WI38 (cell line): Measurements from ENCODE around the gene CAB39.

ENCODE experiments used
- H3K4me3 ChIP-seq: 2 replicates; pipeline ENCODE4 v1.5.1; 2011; ENCODE audit warnings: low read depth, mild to moderate bottlenecking, control low read depth, low read length
- TF ChIP-seq, protein P1 (sequence below): IDR thresholded peaks from 2 replicates; pipeline ENCODE4 v1.5.1; 2012; ENCODE audit warnings: low read depth, mild to moderate bottlenecking, control low read depth, low read length

The CAB39 gene

DNA sequence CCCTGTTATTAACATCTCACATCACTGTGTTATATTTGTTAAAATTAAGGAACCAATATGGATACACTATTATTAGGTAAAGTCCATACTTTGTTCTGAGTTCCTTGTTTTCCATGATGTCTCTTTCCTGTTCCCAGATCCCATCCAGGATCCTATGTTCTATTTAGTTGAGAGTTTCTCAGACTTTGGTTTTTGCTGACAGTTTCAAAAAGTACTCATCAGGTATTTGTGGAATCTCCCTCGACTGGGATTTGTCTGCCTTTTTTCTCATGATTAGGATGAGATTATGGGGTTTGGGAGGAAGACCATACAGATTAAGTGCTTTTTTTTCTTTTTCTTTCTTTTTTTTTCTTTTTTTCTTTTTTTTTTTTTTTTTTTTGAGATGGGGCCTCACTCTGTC, 112.7 kb downstream of the CAB39 start:
- TF ChIP-seq, protein P1, sequence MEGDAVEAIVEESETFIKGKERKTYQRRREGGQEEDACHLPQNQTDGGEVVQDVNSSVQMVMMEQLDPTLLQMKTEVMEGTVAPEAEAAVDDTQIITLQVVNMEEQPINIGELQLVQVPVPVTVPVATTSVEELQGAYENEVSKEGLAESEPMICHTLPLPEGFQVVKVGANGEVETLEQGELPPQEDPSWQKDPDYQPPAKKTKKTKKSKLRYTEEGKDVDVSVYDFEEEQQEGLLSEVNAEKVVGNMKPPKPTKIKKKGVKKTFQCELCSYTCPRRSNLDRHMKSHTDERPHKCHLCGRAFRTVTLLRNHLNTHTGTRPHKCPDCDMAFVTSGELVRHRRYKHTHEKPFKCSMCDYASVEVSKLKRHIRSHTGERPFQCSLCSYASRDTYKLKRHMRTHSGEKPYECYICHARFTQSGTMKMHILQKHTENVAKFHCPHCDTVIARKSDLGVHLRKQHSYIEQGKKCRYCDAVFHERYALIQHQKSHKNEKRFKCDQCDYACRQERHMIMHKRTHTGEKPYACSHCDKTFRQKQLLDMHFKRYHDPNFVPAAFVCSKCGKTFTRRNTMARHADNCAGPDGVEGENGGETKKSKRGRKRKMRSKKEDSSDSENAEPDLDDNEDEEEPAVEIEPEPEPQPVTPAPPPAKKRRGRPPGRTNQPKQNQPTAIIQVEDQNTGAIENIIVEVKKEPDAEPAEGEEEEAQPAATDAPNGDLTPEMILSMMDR: no peak

DNA sequence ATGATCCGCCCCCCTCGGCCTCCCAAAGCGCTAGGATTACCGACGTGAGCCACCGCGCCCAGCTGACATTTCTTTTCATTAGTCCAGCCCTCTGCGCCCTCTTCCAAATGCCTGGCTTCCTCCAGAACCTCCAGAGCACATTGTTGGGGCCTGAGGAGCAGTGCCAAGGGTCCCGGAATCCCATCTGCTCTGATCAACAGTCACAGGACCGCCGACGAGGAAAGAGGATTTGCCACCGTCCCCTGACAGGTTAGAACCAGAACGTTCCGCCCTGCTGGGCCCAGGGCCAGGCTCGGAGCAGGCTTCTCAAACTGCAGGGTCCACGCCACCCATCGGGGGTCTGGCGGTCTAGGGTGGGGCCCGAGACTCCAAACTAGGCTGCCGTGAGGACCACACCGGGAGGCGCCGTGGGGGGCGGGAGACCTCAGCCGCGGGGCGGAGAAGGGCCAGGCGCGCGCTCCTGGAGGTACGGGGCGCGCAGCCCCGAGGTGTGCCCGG, 115.2 kb downstream of the CAB39 start:
- H3K4me3 ChIP-seq: no peak overlapping the region
- TF ChIP-seq, protein P1: no peak

More for the DNA sequence above, 112.7 kb downstream of the CAB39 start:
- H3K4me3 ChIP-seq: no peak overlapping the region

DNA sequence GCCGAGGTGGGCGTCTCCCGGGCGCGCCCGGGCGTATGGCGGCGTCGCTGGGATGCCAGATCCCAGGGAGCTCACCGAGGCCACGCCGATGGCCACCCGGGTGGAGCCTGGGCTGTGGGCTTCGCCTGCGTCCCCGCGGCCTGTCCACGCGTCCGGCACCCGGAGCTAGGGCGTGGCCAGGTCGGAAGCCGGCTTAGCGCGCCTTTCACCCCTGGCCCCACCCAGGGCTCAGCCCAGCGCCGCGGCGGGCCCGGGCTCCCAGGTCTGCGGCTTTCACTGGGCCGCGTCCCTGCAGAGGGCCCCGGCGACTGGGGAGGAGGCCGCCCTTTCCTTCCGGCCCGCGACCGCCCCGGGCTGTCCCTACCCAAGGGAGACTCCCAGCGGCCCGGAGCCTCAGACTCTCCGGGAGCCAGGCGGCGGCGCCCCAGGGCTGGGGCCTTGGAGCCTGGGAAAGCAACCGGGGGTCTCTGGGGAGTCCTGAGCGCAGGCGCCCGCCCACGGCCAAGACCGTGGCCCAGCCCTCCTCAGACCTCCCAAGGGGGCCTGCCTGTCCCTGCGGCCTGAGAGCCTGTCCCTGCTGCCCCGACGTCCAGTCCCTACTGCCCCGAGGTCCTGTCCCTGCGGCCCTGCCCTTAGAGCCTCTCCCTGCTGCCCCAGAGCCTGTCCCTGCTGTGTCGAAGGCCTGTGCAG, 115.8 kb downstream of the CAB39 start:
- no peak overlapping the region for H3K4me3 ChIP-seq
- TF ChIP-seq, protein P1: no peak

DNA sequence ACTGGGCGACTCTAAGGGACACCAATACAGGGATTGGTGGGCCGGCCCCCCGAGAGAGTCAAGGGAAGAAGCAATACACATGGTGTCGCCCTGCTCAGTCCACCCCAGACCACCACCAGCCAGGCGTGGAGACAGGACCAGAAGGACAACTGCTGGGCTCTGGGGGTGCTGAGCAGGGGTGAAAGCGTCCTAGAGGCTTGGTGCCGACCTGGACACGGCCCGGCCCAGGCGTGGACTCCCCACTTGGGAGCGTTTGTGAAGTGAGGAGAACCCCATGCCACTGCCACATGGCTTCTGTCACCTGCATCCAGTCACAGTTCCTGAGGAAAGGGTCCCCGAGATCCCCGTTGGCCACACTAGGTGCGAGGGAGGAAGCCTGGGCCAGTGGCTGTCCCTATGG, 116.7 kb downstream of the CAB39 start:
- TF ChIP-seq, protein P1: no peak
- no peak overlapping the region for H3K4me3 ChIP-seq

DNA sequence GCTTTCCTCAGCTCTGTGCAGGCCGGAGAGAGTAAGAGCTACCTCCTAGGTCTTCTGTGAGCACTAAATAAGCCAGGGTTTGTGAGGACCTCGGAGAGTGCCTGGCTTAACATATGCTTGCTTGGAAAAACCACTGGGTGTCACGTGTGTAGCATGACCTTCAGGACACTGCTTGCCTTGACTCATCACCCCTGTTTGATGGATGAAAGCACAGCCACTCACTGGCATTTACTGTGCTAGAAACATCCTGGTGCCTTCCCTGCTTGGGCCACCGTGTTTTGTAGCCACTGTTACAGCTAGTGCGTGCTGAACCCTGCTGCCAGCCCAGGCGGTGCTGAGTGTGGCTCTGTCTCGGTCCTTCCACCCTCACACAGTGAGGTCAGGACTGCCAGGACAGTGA, 117.3 kb downstream of the CAB39 start:
- H3K4me3 ChIP-seq: no peak overlapping the region
- TF ChIP-seq, protein P1: no peak

DNA sequence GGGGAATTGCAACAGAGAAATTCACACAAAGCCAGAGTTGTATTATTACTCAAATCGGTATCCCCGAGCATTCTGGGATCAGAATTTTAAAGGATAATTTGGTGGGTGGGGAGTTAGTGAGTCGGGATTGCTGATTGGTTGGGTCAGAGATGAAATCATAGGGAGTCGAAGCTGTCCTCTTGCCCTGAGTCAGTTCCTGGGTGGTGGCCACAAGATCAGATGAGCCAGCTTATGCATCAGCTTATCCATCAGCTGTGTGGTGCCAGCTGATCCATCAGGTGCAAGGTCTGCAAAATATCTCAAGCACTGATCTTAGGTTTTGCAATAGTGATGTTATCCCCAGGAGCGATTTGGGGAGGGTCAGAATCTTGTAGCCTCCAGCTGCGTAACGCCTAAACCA, 117.8 kb downstream of the CAB39 start:
- no peak overlapping the region for H3K4me3 ChIP-seq
- TF ChIP-seq, protein P1: no peak

DNA sequence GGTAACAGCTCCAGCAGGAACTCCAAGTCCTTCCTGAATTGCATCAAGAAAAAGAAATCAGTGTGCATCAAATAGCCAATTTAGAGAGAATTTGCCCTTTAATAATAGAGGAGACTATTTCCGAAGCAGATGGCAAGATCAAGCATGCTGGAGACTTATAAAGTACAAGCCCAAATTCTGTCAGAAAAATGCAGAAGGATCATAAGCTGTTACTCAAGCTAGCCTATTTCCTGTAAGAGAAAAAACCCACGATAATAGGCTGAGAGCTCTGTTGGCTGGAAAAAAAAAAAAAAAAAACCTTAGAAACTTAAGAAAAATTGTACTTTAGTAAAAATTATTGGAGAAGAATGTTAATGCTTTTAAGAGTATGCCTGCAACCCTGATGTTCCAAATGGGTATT, 127.7 kb downstream of the CAB39 start:
- TF ChIP-seq, protein P1: no peak
- no peak overlapping the region for H3K4me3 ChIP-seq
